GM21619 (cell line): ENCODE measurements around the gene SIGLEC8.

Experiments
- ATAC-seq: cut with Tn5 transposase; IDR thresholded peaks from one replicate; pipeline ENCODE4 v1.9.1; 2021; ENCODE audit not compliant: unreplicated experiment

SIGLEC8 gene

DNA sequence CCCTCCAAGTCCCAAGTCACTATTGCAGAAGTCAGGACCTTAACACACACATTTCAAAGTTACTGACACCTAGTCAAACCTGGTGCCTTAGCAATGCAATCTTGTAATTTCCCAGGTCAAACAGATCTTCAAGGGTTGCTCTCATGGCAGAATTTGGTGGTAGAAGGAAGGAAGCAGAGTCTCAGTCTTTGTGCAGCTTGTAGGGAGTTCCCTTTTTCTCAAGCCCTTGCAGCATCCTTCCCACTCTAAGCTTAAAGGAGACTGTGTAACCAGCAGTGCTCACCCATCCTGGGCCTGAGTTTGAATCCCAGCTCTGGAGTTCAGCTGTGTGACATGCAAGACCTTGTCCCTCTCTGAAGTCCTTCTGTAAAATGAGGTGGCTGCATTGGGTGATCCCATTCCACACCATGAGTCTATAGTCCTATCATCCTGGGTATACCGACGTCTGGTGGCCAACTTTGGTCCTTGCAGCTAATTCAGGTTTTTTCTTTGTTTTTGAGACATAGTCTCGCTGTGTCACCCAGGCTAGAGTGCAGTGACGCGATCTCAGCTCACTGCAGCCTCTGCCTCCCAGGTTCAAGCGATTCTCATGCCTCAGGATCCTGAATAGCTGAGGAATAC lies 50.6 kb downstream of the SIGLEC8 start:
- no peak for ATAC-seq

DNA sequence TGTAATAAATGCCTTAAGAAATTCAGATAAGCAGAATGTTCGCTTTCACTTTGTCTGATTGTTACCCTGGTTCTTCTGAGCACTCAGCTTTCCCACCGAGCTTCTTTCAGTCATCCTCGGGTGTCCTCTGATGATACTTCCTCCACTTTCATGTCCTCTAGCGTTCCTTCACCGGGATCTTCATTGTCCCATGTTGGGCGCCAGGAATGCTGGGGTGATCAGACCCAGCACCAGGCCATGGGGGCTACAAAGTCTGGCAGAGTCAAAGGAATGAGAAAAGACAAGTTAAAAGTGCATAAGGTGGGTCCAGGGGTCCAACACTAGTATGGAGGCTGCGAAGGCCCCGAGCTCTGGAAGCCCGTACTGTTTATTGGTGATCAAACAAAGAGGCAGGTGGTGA lies 56.1 kb downstream of the SIGLEC8 start:
- no peak for ATAC-seq
